RWPE1 (cell line): ENCODE results near the gene MYADML2.

Experiments used
- CTCF ChIA-PET: fragments of 350-600 bp; sonication (Branson Sonifier 250); formaldehyde crosslinking; extraction: SDS; loops from one replicate; lab custom pipeline; 2021; lab: Yijun Ruan, JAX
- POLR2A ChIA-PET: fragments of 400-600 bp; formaldehyde crosslinking; extraction: SDS; loops from one replicate; lab custom pipeline; 2020; ENCODE audit warnings: antibody characterized with exemption; ENCODE audit not compliant: low non-redundant PET; lab: Yijun Ruan, JAX
- DNase-seq: peaks from one replicate; pipeline ENCODE4 v3.0.0; 2012; ENCODE audit warnings: low spot score
- H3K27ac ChIP-seq: fragments of 450-650 bp; 2 replicates; pipeline ENCODE4 v1.5.1; 2017
- CTCF ChIP-seq: fragments of 450-650 bp; conservative IDR thresholded peaks from 2 replicates; pipeline ENCODE4 v1.5.1; 2017; ENCODE audit warnings: low read depth, mild to moderate bottlenecking

The MYADML2 gene

GRCh38 chr17:81927653-81928543 is 19.1 kb downstream of the MYADML2 start, which contains the start of gene MAFG:
Gene MAFG, minus strand, starts transcription at chr17:81927735. Its CDS starts 4,550 bp downstream, at chr17:81923185.
- peak within 1 kb of the TSS; percentile 98 for H3K27ac ChIP-seq
- ChIA-PET CTCF (interaction anchor here (0.6 to 0.9 kb wide), 4 partner anchors 15 to 32 kb away, joined by 3 to 5 read pairs (median 3); no protein-coding TSS in a partner anchor), POLR2A (no interaction called here)
- TF ChIP-seq CTCF = peak; percentile 59
- peak; percentile 92 for DNase-seq

GRCh38 chr17:81927152-81927652 is 19.8 kb downstream of the MYADML2 start:
- DNase-seq = no peak
- no peak for TF ChIP-seq CTCF
- ChIA-PET CTCF (interaction anchor here (0.6 to 1.3 kb wide), 2 partner anchors 32 to 103 kb away, joined by 3 read pairs; no protein-coding TSS in a partner anchor), POLR2A (interaction anchor here (1.2 kb wide), 1 partner anchor 10 kb away, joined by 3 read pairs; no protein-coding TSS in a partner anchor)
- peak overlapping the region; percentile 98 for H3K27ac ChIP-seq

- ChIA-PET POLR2A (interaction anchor here (1.2 kb wide), 1 partner anchor 10 kb away, joined by 3 read pairs; no protein-coding TSS in a partner anchor), CTCF (interaction anchor here (0.6 to 1.3 kb wide), 2 partner anchors 33 to 104 kb away, joined by 3 read pairs; no protein-coding TSS in a partner anchor)
- DNase-seq = peak; percentile 71
- peak overlapping the region; percentile 98 for H3K27ac ChIP-seq
- no peak for TF ChIP-seq CTCF
Observed at GRCh38 chr17:81926451-81927151, 20.4 kb downstream of the MYADML2 start.

GRCh38 chr17:81925860-81926450 is 21.1 kb downstream of the MYADML2 start:
- DNase-seq = no peak
- H3K27ac ChIP-seq = peak overlapping the region; percentile 98
- ChIA-PET POLR2A (no interaction called here), CTCF (interaction anchor here (0.6 to 1.3 kb wide), 2 partner anchors 12 to 104 kb away, joined by 3 read pairs; no protein-coding TSS in a partner anchor)
- TF ChIP-seq CTCF = no peak

GRCh38 chr17:81924557-81925532 is 22.2 kb downstream of the MYADML2 start:
- DNase-seq = no peak
- peak overlapping the region; percentile 98 for H3K27ac ChIP-seq
- ChIA-PET POLR2A (interaction anchor here (0.6 kb wide), 1 partner anchor 15 kb away, joined by 3 read pairs; no protein-coding TSS in a partner anchor), CTCF (interaction anchor here (1.3 kb wide), 1 partner anchor 35 kb away, joined by 3 read pairs; no protein-coding TSS in a partner anchor)
- TF ChIP-seq CTCF = no peak
